NB4 (cell line): Measurements from ENCODE around the gene PRRX2.

ENCODE experiments used
- CTCF ChIP-seq: IDR thresholded peaks from one replicate; pipeline ENCODE4 v1.5.1; 2012; ENCODE audit warnings: low read depth, low read length
- POLR2A ChIP-seq: IDR thresholded peaks from 2 replicates; pipeline ENCODE4 v1.6.1; 2011; ENCODE audit warnings: mild to moderate bottlenecking; ENCODE audit not compliant: insufficient read length; ENCODE audit errors: extremely low read depth

DNA sequence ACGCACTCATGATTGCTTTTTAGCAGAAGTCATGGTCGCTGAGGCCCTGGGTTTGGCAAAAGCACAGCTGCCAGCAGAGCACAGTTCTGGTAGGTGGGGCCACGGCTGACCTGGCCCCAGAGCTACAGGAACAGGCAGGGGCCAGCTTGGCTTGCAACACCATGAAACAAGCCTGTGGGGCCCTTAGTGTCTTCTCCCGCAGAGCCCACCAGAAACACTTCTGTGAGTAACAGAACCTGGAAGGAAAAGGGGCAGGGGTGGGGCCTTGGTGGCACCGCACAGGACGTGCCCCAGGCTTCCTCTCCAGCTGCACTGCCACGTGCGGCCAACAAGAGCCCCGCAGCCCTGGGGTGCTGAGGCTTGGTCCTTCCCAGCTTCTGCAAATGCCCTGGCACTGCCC lies 28.3 kb upstream of the PRRX2 start:
- TF ChIP-seq POLR2A (no peak), CTCF (no peak)
